Gastrocnemius medialis (tissue), 4 donors: Measurements from ENCODE around the gene CFAP52.

Experiments
- POLR2A ChIP-seq, 2 donors: fragments of 450-650 bp; IDR thresholded peaks; one replicate each; pipeline ENCODE4 v1.6.1; 2017; ENCODE audit warnings: antibody characterized with exemption in 2 of 2, mild to moderate bottlenecking in 2 of 2, moderate library complexity in 2 of 2
- TF ChIP-seq, protein P1 (sequence below), 5 experiments: fragments of 450-650 bp in 3 of 5; fragments of 200-600 bp in 2 of 5; sonication (generic) in 2 of 5; IDR thresholded peaks in 4 of 5; conservative IDR thresholded peaks in 1 of 5; 1 replicate in 4 of 5; 2 replicates in 1 of 5; pipeline ENCODE4 v1.5.1; 2016 to 2019; ENCODE audit warnings: antibody characterized with exemption in 5 of 5, mild to moderate bottlenecking in 3 of 5, moderate library complexity in 3 of 5

DNA sequence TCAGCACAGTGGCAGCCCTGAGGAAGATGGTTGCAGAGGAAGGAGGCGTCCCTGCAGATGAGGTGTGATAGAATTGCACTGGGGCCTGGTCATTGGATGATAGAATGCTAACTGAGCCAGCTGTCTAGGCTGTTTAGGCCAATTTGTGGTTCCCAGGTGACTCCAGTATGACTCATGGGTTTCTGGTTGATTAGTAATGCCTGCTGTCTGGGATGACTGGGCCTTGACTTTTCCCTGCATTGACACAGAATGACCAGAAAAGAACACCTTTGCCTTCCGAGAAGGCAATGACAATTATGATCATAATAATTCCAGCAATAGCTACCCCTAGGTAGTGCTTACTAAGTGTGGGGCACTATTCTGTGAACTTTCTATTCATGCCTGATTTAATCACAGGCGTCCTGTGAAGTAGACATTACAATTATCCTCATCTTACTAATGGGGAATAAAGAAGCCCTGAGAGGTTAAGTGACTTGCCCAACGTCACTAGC, 100.4 kb downstream of the CFAP52 start:
- TF ChIP-seq, protein P1, sequence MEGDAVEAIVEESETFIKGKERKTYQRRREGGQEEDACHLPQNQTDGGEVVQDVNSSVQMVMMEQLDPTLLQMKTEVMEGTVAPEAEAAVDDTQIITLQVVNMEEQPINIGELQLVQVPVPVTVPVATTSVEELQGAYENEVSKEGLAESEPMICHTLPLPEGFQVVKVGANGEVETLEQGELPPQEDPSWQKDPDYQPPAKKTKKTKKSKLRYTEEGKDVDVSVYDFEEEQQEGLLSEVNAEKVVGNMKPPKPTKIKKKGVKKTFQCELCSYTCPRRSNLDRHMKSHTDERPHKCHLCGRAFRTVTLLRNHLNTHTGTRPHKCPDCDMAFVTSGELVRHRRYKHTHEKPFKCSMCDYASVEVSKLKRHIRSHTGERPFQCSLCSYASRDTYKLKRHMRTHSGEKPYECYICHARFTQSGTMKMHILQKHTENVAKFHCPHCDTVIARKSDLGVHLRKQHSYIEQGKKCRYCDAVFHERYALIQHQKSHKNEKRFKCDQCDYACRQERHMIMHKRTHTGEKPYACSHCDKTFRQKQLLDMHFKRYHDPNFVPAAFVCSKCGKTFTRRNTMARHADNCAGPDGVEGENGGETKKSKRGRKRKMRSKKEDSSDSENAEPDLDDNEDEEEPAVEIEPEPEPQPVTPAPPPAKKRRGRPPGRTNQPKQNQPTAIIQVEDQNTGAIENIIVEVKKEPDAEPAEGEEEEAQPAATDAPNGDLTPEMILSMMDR (IDR thresholded peaks at IDR 0.05 in 4 of 5, conservative IDR thresholded peaks at IDR 0.05 in 1 of 5): no peak
- no peak for TF ChIP-seq POLR2A (IDR thresholded peaks at IDR 0.05)
